ENCODE measurements around the gene INSYN1.

INSYN1 gene

DNA sequence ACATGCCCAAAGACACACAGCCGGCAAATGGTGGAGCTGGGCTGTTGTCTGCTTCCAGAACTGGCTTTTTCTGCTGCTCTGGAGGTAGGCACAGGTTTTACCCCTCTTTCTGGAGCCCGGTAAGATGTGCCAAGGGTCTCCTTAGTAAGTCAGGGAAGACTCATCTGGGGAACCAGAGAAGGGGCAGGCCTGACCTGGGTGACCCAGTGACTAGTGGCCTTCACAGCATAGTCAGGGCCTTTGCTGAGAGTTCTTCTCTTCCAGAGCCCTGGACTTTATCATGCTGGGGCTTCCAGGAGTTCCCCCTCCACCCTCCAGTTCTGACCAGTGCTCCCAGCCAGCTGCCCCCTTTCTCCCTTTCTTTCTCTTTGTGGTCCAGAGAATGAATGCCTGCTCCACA lies 65.8 kb downstream of the INSYN1 start:
- H3K27ac ChIP-seq (ENCODE audit: insufficient read depth, low read depth, low read length, poor library complexity, severe bottlenecking) = no peak overlapping the region

DNA sequence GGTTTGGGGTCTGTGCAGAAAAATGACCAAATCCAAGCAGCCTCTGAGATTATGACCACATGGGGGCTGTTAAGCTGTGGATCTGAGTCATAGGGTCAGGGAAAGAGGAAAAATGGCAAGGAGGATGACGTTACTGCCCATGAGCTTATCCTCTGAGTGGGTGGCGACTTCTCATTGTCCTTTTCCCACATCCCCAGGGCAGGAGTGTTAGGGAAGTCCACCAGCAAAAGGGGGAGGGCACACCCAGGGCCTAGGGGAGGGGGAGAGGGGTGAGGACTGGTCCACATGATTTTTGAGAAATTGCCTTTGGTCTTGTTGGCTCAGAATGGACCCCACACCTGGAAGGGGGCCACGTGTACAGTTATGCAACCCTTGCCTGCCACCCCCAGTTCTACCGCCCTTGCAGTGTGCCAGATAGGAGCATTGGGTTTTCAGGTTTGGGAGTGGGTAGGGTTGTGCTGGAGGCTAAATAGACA lies 66.3 kb downstream of the INSYN1 start:
- Histone ChIP-seq H3K9me3 (ENCODE audit: control insufficient read depth, low read length) (no peaks in the 10 kb centered on the region), H3K27ac (ENCODE audit: insufficient read depth, low read depth, low read length, poor library complexity, severe bottlenecking) (no peak overlapping the region), H3K4me1 (ENCODE audit: control insufficient read depth, insufficient read depth, low read length) (peaks cover 27% of the 10 kb centered on the region), H3K36me3 (ENCODE audit: control insufficient read depth, insufficient read depth, low read length) (no peaks in the 10 kb centered on the region), H3K4me3 (ENCODE audit: insufficient read depth, low read depth, low read length) (no peak overlapping the region), H3K27me3 (ENCODE audit: control insufficient read depth, insufficient read depth, low read length, poor library complexity, severe bottlenecking) (no peaks in the 10 kb centered on the region)
- 73 to 81% methylated on average over 3 to 4 of the region's 4 CpGs for whole genome bisulfite sequencing, 2 experiments

More for the DNA sequence above, 65.8 kb downstream of the INSYN1 start:
- no peaks in the 10 kb centered on the region for H3K36me3 ChIP-seq (ENCODE audit: control insufficient read depth, insufficient read depth, low read length)
- no peaks in the 10 kb centered on the region for H3K27me3 ChIP-seq (ENCODE audit: control insufficient read depth, insufficient read depth, low read length, poor library complexity, severe bottlenecking)
- no peak overlapping the region for H3K4me3 ChIP-seq (ENCODE audit: insufficient read depth, low read depth, low read length)
- WGBS, 2 experiments = 95 to 96% methylated on average over 2 of the region's 2 CpGs
- peaks cover 29% of the 10 kb centered on the region for H3K4me1 ChIP-seq (ENCODE audit: control insufficient read depth, insufficient read depth, low read length)
- no peaks in the 10 kb centered on the region for H3K9me3 ChIP-seq (ENCODE audit: control insufficient read depth, low read length)

DNA sequence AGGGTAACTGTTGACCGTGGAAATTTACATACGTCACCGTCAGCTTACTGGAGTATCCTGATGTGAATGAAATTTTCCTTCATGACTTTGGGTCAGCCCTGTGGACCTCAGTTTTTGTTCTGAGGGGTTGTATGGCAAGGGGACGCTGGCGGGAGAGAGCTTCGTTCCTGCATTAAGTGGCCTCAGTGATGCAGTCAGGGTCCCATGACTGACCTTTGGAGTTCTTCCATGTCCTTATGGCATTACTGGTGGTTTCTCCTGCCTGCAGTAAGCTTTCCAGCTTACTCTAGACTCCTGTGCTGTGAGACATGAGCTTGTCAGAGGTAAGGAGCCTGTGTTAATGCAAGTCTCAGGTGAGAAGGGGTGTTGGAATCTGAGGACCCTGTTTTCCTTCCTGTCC lies 67.2 kb downstream of the INSYN1 start:
- H3K4me1 ChIP-seq (ENCODE audit: control insufficient read depth, insufficient read depth, low read length) = peaks cover 23% of the 10 kb centered on the region
- 79 to 85% methylated on average over 6 of the region's 6 CpGs for WGBS, 2 experiments
- H3K4me3 ChIP-seq (ENCODE audit: insufficient read depth, low read depth, low read length) = peak overlapping the region; percentile 73

More for the DNA sequence above, 67.2 kb downstream of the INSYN1 start:
- Histone ChIP-seq H3K36me3 (ENCODE audit: control insufficient read depth, insufficient read depth, low read length) (no peaks in the 10 kb centered on the region), H3K27me3 (ENCODE audit: control insufficient read depth, insufficient read depth, low read length, poor library complexity, severe bottlenecking) (no peaks in the 10 kb centered on the region), H3K9me3 (ENCODE audit: control insufficient read depth, low read length) (no peaks in the 10 kb centered on the region), H3K27ac (ENCODE audit: insufficient read depth, low read depth, low read length, poor library complexity, severe bottlenecking) (no peak overlapping the region)

Measured in ectodermal cell (in vitro differentiated cells).